K562 (cell line): ENCODE data around the gene NPR1. TPM values are rescaled to one million over a fixed set of nuclear protein-coding genes. Genes with fewer than 3 reads are reported as not detected.
A peak's percentile ranks its signal among the peaks of the same experiment; 100 is the strongest.

Experiments used
- ZBTB40 ChIP-seq, 2 experiments: fragments of 450-650 bp in 1 of 2; sonication (generic) in 1 of 2; formaldehyde crosslinking in 1 of 2; IDR thresholded peaks; 2 replicates each; pipeline versions ENCODE4 v1.7.1 to v1.9.0; 2016 to 2022; ENCODE audit warnings: inconsistent platforms in 1 of 2, mild to moderate bottlenecking in 1 of 2, missing genetic modification reagents in 1 of 2
- ZNF644 ChIP-seq: fragments of 200-800 bp; sonication (Bioruptor generic); IDR thresholded peaks from 2 replicates; pipeline ENCODE4 v1.6.1; 2016; ENCODE audit warnings: low read depth, missing genetic modification characterization, missing compliant biosample characterization
- polyA plus RNA-seq, 8 experiments: library from polyadenylated mRNA; depleted of rRNA in 4 of 8; stranded (reverse) in 5 of 8; unstranded in 3 of 8; fragments of >200 nt; fragmentation: Nextera tagmentation in 2 of 8; fragmentation: Illumina TruSeq in 1 of 8; extraction: Ambion mirVana in 2 of 8; extraction: Trizol in 1 of 8; gene quantifications; 2 replicates each; pipeline versions ENCODE4 v1.2.1 to v1.2.3, GENCODE V29; 2011 to 2014; ENCODE audit warnings: inconsistent platforms in 1 of 8, missing spikeins in 1 of 8
- total RNA-seq, 7 experiments: library from RNA; depleted of rRNA in 6 of 7; stranded (reverse); fragments of >200 nt in 6 of 7; fragmentation: Illumina TruSeq in 2 of 7; extraction: Trizol in 2 of 7; gene quantifications; 2 replicates each; pipeline versions ENCODE4 v1.2.1 to v1.2.3, GENCODE V29; 2011 to 2021; ENCODE audit warnings: low replicate concordance in 1 of 7

Gene NPR1
- total and polyA plus RNA-seq, 9 of the 15 experiments (the other 6 are each of a cell fraction or from before 2014, with no cell fraction given), result 0.05 to 0.16 (median 0.06) TPM; not detected in 6

- TF ChIP-seq ZBTB40 (IDR thresholded peaks at IDR 0.05), result peak; percentile 25; the same call in 1 of the 2 replicates
- TF ChIP-seq ZBTB40 (CRISPR knock-in tag; IDR thresholded peaks at IDR 0.05), result no peak
- peak; percentile 46; the same call in 1 of the 2 replicates for TF ChIP-seq ZNF644 (tag)
These were observed 19.8 kb downstream of the NPR1 start (continued) for GRCh38 chr1:153698020-153698922.
